Suprapubic skin (tissue), 4 donors: ENCODE measurements around the gene SEMA5A. TPM values are rescaled to one million over a fixed set of nuclear protein-coding genes. Genes with fewer than 3 reads are reported as not detected.

ENCODE experiments used
- DNase-seq, 2 donors: peaks; one replicate each; pipeline ENCODE4 v3.0.0-alpha.2; 2019; ENCODE audit warnings: low spot score in 2 of 2
- H3K27ac ChIP-seq: fragments of 200-600 bp; sonication (generic); one replicate; pipeline ENCODE4 v1.5.1; 2019
- H3K27me3 ChIP-seq: fragments of 200-600 bp; sonication (generic); one replicate; pipeline ENCODE4 v1.5.1; 2019
- H3K36me3 ChIP-seq: fragments of 200-600 bp; sonication (generic); one replicate; pipeline ENCODE4 v1.5.1; 2019
- H3K4me1 ChIP-seq: fragments of 200-600 bp; sonication (generic); one replicate; pipeline ENCODE4 v1.5.1; 2019
- H3K4me3 ChIP-seq: fragments of 200-600 bp; sonication (generic); one replicate; pipeline ENCODE4 v1.5.1; 2019; ENCODE audit warnings: mild to moderate bottlenecking
- H3K9me3 ChIP-seq: fragments of 200-600 bp; sonication (generic); one replicate; pipeline ENCODE4 v1.5.1; 2019
- CTCF ChIP-seq, 2 donors: fragments of 200-600 bp in 1 of 2; fragments of 450-650 bp in 1 of 2; sonication (generic) in 1 of 2; IDR thresholded peaks; one replicate each; pipeline ENCODE4 v1.5.1; 2016 to 2019; ENCODE audit warnings: antibody characterized with exemption in 2 of 2, mild to moderate bottlenecking in 1 of 2, moderate library complexity in 1 of 2
- EP300 ChIP-seq: sonication (generic); formaldehyde crosslinking; IDR thresholded peaks from one replicate; pipeline ENCODE4 v1.6.1; 2017; ENCODE audit warnings: antibody characterized with exemption
- POLR2A ChIP-seq, 2 donors: fragments of 450-650 bp; IDR thresholded peaks; one replicate each; pipeline ENCODE4 v1.6.1; 2017; ENCODE audit warnings: antibody characterized with exemption in 2 of 2, mild to moderate bottlenecking in 2 of 2, moderate library complexity in 2 of 2
- POLR2AphosphoS5 ChIP-seq, 3 donors: sonication (generic); formaldehyde crosslinking; IDR thresholded peaks; one replicate each; pipeline ENCODE4 v1.6.1; 2017; ENCODE audit warnings: antibody characterized with exemption in 3 of 3
- WGBS: methylation state at CpG from one replicate; pipeline ENCODE4 v1.1.5; 2018; 5-methylcytosine and 5-hydroxymethylcytosine counted together
- total RNA-seq, 4 donors: library from RNA; depleted of rRNA; stranded (reverse); fragments of >200 nt; gene quantifications; one replicate each; pipeline ENCODE4 v1.1.0, GENCODE V29; 2016

Gene SEMA5A
- total RNA-seq, 4 donors from 2014 or later: 14.5 to 31.7 (median 23.4) TPM

GRCh38 chr5:9186069-9186468 lies 359.8 kb downstream of the SEMA5A start:
- H3K27ac ChIP-seq: no peak overlapping the region
- TF ChIP-seq EP300: no peak
- no peak for TF ChIP-seq POLR2AphosphoS5 (IDR thresholded peaks at IDR 0.05)
- 96% methylated on average over 1 of the region's 1 CpG for WGBS

DNA sequence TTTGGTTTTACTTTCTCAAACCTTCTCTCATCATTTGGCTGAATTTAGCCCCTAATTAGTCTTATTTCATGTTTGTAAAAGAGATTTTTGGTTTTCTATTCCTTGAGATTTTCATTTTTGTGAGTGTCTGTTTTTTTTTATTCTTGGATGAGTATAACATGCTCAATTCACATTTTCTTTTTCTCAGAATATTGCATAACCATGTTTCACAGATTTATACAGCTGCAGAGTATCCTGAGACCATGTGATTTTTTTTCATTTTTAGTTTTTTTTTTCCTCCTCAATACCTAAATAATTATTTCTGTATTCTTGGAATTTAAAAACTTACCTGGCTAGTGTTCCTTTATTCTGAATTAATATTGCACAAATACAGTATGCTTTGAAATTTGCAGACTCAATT lies 361.9 kb downstream of the SEMA5A start:
- no peaks in the 10 kb centered on the region for H3K36me3 ChIP-seq
- H3K27me3 ChIP-seq: no peaks in the 10 kb centered on the region
- no peaks in the 10 kb centered on the region for H3K9me3 ChIP-seq
- H3K4me1 ChIP-seq: no peaks in the 10 kb centered on the region
- TF ChIP-seq POLR2A (IDR thresholded peaks at IDR 0.05) (no peak), CTCF (IDR thresholded peaks at IDR 0.05) (no peak), EP300 (no peak), POLR2AphosphoS5 (IDR thresholded peaks at IDR 0.05) (no peak)
- DNase-seq: no peak
- no peak overlapping the region for H3K4me3 ChIP-seq
- no peak overlapping the region for H3K27ac ChIP-seq

More at GRCh38 chr5:9186069-9186468, 359.8 kb downstream of the SEMA5A start:
- H3K4me1 ChIP-seq: no peaks in the 10 kb centered on the region
- H3K27me3 ChIP-seq: no peaks in the 10 kb centered on the region
- no peak for DNase-seq
- no peaks in the 10 kb centered on the region for H3K36me3 ChIP-seq
- no peak overlapping the region for H3K4me3 ChIP-seq
- no peaks in the 10 kb centered on the region for H3K9me3 ChIP-seq

DNA sequence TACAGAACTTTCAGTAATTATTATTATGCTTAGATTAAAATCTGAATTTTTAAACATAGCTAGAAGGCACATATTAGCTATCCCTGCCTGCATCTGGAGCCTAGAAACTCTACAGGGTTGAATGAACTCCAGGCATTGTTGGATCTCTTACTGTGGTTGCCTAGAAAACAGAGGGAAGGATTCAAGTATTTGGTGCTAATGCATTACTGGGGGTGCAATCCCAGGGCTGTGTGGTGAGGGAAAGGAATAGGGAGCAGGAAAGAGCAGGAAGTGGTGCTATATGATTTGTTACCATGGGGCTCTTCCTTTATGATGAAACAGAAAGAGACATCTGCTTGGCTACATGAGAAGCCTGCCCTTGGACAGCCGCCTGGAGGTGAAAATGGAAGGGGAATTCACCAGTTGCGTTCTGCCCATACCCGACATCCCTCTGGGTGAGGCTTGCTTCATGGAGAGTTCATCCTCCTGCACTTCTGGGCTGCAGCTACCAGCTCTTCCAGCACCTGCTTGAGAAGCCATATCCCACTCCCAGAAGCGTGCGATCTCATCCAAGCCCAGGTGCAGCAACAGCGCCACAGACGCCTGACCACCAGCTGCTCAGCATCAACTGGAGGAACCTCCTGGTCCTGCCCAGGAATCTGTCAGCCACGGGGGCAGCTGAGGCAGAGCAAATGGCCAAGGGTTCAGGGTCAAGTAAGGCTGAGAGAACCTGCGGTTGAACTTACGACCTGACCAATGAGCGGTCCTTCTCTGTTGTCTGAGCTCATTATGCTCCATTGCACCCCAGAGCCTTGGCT lies 362.8 kb downstream of the SEMA5A start:
- Histone ChIP-seq H3K4me1 (no peaks in the 10 kb centered on the region), H3K36me3 (no peaks in the 10 kb centered on the region), H3K4me3 (no peak overlapping the region), H3K27ac (no peak overlapping the region), H3K9me3 (no peaks in the 10 kb centered on the region), H3K27me3 (no peaks in the 10 kb centered on the region)
- DNase-seq: no peak
- 83% methylated on average over 7 of the region's 11 CpGs for WGBS
- TF ChIP-seq POLR2A (IDR thresholded peaks at IDR 0.05): no peak

- no peak for DNase-seq
- Histone ChIP-seq H3K9me3 (no peaks in the 10 kb centered on the region), H3K4me3 (no peak overlapping the region), H3K4me1 (no peaks in the 10 kb centered on the region), H3K27me3 (no peaks in the 10 kb centered on the region), H3K36me3 (no peaks in the 10 kb centered on the region), H3K27ac (no peak overlapping the region)
- TF ChIP-seq POLR2AphosphoS5 (IDR thresholded peaks at IDR 0.05) (no peak), POLR2A (IDR thresholded peaks at IDR 0.05) (no peak), EP300 (no peak), CTCF (IDR thresholded peaks at IDR 0.05) (no peak)
These were observed 369.2 kb downstream of the SEMA5A start for GRCh38 chr5:9176641-9177040.

GRCh38 chr5:9174446-9174845 lies 371.4 kb downstream of the SEMA5A start:
- WGBS: 77% methylated on average over 3 of the region's 3 CpGs
- H3K4me1 ChIP-seq: no peaks in the 10 kb centered on the region
- DNase-seq: no peak
- H3K27ac ChIP-seq: no peak overlapping the region
- no peaks in the 10 kb centered on the region for H3K36me3 ChIP-seq
- no peak for TF ChIP-seq CTCF (IDR thresholded peaks at IDR 0.05)
- TF ChIP-seq EP300: no peak
- TF ChIP-seq POLR2A (IDR thresholded peaks at IDR 0.05): no peak
- TF ChIP-seq POLR2AphosphoS5 (IDR thresholded peaks at IDR 0.05): no peak
- no peak overlapping the region for H3K4me3 ChIP-seq
- H3K9me3 ChIP-seq: no peaks in the 10 kb centered on the region
- no peaks in the 10 kb centered on the region for H3K27me3 ChIP-seq

GRCh38 chr5:9173281-9174048 lies 372.4 kb downstream of the SEMA5A start:
- no peak overlapping the region for H3K4me3 ChIP-seq
- DNase-seq: no peak
- H3K4me1 ChIP-seq: peaks cover 4% of the 10 kb centered on the region
- WGBS: 34% methylated on average over 3 of the region's 3 CpGs
- no peak for TF ChIP-seq POLR2A (IDR thresholded peaks at IDR 0.05)
- no peak for TF ChIP-seq EP300
- TF ChIP-seq CTCF (IDR thresholded peaks at IDR 0.05): no peak
- TF ChIP-seq POLR2AphosphoS5 (IDR thresholded peaks at IDR 0.05): no peak
- H3K27me3 ChIP-seq: no peaks in the 10 kb centered on the region
- no peaks in the 10 kb centered on the region for H3K9me3 ChIP-seq
- no peaks in the 10 kb centered on the region for H3K36me3 ChIP-seq
- H3K27ac ChIP-seq: no peak overlapping the region
